Gastroesophageal sphincter (tissue), 4 donors: ENCODE data around the gene HUS1. TPM values are rescaled to one million over a fixed set of nuclear protein-coding genes. Genes with fewer than 3 reads are reported as not detected.

Experiments used
- ATAC-seq: fragments of 150-250 bp; one replicate; pipeline ENCODE4 v1.9.1; 2016; ENCODE audit warnings: mild to moderate bottlenecking, moderate library complexity
- H3K27ac ChIP-seq, 4 donors: fragments of 200-600 bp; sonication (generic) in 3 of 4; 1 replicate in 3 of 4; 2 replicates in 1 of 4; pipeline ENCODE4 v1.5.1; 2016 to 2019
- H3K27me3 ChIP-seq: fragments of 200-600 bp; sonication (generic); one replicate; pipeline ENCODE4 v1.5.1; 2019
- H3K36me3 ChIP-seq, 2 donors: fragments of 200-600 bp; sonication (generic); one replicate each; pipeline ENCODE4 v1.5.1; 2019; ENCODE audit warnings: control low read depth in 1 of 2
- H3K4me1 ChIP-seq, 3 donors: fragments of 200-600 bp; sonication (generic); 1 replicate in 2 of 3; 2 replicates in 1 of 3; pipeline ENCODE4 v1.5.1; 2016 to 2019; ENCODE audit warnings: control low read depth in 2 of 3
- H3K4me3 ChIP-seq, 2 donors: fragments of 200-600 bp; sonication (generic); one replicate each; pipeline ENCODE4 v1.5.1; 2019; ENCODE audit warnings: mild to moderate bottlenecking in 1 of 2, moderate library complexity in 1 of 2
- H3K9me3 ChIP-seq, 3 donors: fragments of 200-600 bp; sonication (generic); one replicate each; pipeline ENCODE4 v1.5.1; 2017 to 2019; ENCODE audit warnings: control low read depth in 2 of 3
- EP300 ChIP-seq: sonication (generic); formaldehyde crosslinking; IDR thresholded peaks from one replicate; pipeline ENCODE4 v1.6.1; 2017; ENCODE audit warnings: antibody characterized with exemption, mild to moderate bottlenecking
- POLR2A ChIP-seq, 2 donors: fragments of 450-650 bp; IDR thresholded peaks; one replicate each; pipeline ENCODE4 v1.6.1; 2017; ENCODE audit warnings: antibody characterized with exemption in 2 of 2, mild to moderate bottlenecking in 2 of 2, moderate library complexity in 1 of 2
- POLR2AphosphoS5 ChIP-seq: sonication (generic); formaldehyde crosslinking; IDR thresholded peaks from one replicate; pipeline ENCODE4 v1.6.1; 2017; ENCODE audit warnings: antibody characterized with exemption
- WGBS, 2 donors: methylation state at CpG; one replicate each; pipeline ENCODE4 v1.1.5; 2018; ENCODE audit warnings: low coverage in 1 of 2; 5-methylcytosine and 5-hydroxymethylcytosine counted together
- total RNA-seq, 4 donors: library from RNA; depleted of rRNA; stranded (reverse); fragments of >200 nt; gene quantifications; one replicate each; pipeline ENCODE4 v1.1.0, GENCODE V29; 2016
- TF ChIP-seq, protein P1 (sequence below), 4 experiments: fragments of 200-600 bp in 2 of 4; fragments of 450-650 bp in 2 of 4; sonication (generic) in 1 of 4; IDR thresholded peaks; one replicate each; pipeline ENCODE4 v1.5.1; 2017 to 2019; ENCODE audit warnings: antibody characterized with exemption in 4 of 4, mild to moderate bottlenecking in 2 of 4, moderate library complexity in 2 of 4

Gene HUS1
- total RNA-seq, 4 donors from 2014 or later, result 13.7 to 32.7 (median 19.7) TPM

DNA sequence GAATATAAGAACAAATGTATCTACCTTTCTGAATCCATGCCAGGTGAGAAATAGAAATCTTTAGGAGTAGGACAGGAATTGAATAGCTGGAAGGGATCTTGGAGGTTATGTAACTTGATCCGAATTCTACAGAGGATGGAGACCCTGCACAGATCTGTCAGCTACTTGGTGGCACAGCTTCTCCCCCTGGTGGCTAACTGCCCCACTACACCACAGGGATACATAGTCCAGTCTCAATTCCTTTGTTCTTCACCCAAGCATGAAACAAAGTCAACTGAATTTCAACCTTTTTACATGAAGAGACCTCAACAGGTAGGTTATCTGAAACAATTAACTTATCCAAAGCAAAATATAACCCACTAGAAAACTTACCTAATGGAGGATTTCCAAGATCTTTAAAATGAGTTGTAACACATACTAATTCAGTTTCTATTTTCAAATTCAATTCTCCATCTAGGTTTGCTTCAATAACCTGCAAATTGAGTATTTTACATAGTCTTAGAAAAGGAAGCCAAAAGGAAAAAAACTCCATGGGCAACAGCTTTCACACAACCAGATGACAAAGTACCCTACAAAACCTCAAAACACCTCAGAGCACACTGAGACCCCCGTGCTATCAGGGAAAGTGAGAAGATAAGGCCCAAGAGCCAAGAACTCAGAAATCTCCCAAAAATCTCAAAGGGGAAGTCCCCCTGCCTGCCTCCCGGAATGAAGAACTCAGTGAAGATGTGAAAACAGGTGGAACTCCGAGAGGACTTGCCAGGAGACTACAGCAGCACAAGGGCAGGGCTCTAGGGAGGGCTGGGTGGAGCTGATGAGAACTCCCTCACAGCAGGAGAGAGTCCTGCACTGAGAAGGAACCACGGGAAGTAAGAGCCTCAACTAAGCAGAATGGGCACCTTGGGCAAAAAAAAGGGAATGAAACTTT lies 10.3 kb downstream of the HUS1 start:
- WGBS, 2 donors, result 51 to 63% methylated on average over 2 to 3 of the region's 5 CpGs
- no peak for TF ChIP-seq POLR2AphosphoS5
- TF ChIP-seq POLR2A (IDR thresholded peaks at IDR 0.05), result no peak
- TF ChIP-seq, protein P1, sequence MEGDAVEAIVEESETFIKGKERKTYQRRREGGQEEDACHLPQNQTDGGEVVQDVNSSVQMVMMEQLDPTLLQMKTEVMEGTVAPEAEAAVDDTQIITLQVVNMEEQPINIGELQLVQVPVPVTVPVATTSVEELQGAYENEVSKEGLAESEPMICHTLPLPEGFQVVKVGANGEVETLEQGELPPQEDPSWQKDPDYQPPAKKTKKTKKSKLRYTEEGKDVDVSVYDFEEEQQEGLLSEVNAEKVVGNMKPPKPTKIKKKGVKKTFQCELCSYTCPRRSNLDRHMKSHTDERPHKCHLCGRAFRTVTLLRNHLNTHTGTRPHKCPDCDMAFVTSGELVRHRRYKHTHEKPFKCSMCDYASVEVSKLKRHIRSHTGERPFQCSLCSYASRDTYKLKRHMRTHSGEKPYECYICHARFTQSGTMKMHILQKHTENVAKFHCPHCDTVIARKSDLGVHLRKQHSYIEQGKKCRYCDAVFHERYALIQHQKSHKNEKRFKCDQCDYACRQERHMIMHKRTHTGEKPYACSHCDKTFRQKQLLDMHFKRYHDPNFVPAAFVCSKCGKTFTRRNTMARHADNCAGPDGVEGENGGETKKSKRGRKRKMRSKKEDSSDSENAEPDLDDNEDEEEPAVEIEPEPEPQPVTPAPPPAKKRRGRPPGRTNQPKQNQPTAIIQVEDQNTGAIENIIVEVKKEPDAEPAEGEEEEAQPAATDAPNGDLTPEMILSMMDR (IDR thresholded peaks at IDR 0.05), result peak; percentile 50 to 70 (median 56)
- Histone ChIP-seq H3K27me3 (no peaks in the 10 kb centered on the region), H3K36me3 (peaks cover 3 to 97% of the 10 kb centered on the region in 2 donors), H3K9me3 (no peaks in the 10 kb centered on the region), H3K27ac (no peak overlapping the region), H3K4me1 (peaks cover 0 to 15% (median 0%) of the 10 kb centered on the region in 3 donors), H3K4me3 (no peak overlapping the region)
- no peak for ATAC-seq

DNA sequence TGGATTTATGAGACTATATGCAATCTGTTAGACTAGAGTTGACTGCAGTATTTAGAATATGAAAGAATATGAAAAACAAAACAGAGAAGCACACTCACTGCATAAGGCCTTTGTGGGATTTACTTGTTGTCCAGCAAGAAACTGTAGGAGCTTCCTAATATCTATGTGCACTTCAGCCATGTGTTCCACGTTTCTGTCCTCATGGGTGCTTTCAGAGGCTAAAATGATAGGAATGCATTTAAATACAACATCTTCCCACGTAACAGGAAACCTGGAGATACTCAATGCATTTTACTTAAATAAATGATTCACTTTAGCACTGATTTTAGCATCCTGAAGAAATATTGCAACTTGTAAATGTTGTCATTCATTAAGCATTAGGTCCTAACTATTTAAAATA lies 11.7 kb downstream of the HUS1 start:
- TF ChIP-seq POLR2A (IDR thresholded peaks at IDR 0.05) (no peak), POLR2AphosphoS5 (no peak), EP300 (no peak)
- TF ChIP-seq, protein P1 (IDR thresholded peaks at IDR 0.05), result no peak
- Histone ChIP-seq H3K36me3 (peaks cover 0 to 97% of the 10 kb centered on the region in 2 donors), H3K27me3 (no peaks in the 10 kb centered on the region), H3K4me3 (no peak overlapping the region), H3K27ac (no peak overlapping the region), H3K9me3 (no peaks in the 10 kb centered on the region), H3K4me1 (peaks cover 0 to 15% (median 0%) of the 10 kb centered on the region in 3 donors)
- ATAC-seq, result no peak
- 64 to 89% methylated on average over 2 of the region's 2 CpGs for WGBS, 2 donors

DNA sequence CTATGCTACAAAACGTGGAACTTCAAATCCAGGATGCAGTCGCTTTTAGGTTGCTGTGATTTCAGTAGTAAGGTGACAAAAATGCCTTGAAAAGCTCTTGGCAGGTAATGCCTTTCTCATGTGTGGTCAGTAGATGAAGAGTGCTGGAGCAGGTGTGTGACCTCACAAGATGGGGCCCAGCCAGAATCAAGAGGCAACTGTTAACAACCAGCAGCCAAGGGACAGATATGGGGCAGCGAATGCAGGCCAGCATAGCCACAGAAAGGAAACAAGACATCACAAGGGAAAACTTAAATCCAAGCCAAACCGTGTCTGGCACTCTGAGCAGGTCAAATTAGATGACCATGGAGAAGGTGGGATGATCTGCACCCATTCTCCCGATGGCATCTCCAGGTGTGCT lies 12.3 kb downstream of the HUS1 start:
- Histone ChIP-seq H3K27ac (no peak overlapping the region), H3K4me1 (peaks cover 0 to 15% (median 0%) of the 10 kb centered on the region in 3 donors), H3K4me3 (no peak overlapping the region), H3K9me3 (no peaks in the 10 kb centered on the region), H3K27me3 (no peaks in the 10 kb centered on the region), H3K36me3 (peaks cover 0 to 97% of the 10 kb centered on the region in 2 donors)
- no peak for TF ChIP-seq POLR2A (IDR thresholded peaks at IDR 0.05)
- 67 to 92% methylated on average over 2 to 4 of the region's 5 CpGs for WGBS, 2 donors
- no peak for ATAC-seq

DNA sequence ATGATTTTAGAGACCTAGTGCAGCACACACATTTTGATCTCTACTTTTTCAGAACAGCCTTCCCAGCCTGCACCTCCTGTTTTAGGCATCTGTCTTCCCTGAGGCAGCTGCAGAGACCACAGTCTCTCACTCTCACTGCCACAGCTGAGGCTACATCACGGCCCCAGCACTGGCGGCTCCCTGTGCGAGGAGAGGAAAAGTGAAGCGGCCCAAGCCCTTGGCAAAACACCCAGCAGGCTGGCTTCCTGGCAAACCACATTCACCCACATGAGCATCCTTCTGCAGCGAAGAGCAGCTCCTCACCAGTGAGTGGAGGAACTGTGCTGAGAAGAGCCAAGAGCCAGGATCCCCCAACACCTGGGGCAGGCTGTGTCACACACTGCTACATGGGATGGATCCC lies 14.0 kb downstream of the HUS1 start:
- no peak for ATAC-seq
- H3K36me3 ChIP-seq, result peaks cover 0 to 97% of the 10 kb centered on the region in 2 donors
- 58% methylated on average over 4 of the region's 5 CpGs; no CpG with 5 or more reads in 1 of the 2 donors for WGBS, 2 donors
- peaks cover 0 to 15% (median 0%) of the 10 kb centered on the region in 3 donors for H3K4me1 ChIP-seq
- no peaks in the 10 kb centered on the region for H3K27me3 ChIP-seq
- TF ChIP-seq EP300 (no peak), POLR2A (IDR thresholded peaks at IDR 0.05) (no peak), POLR2AphosphoS5 (no peak)
- TF ChIP-seq, protein P1 (IDR thresholded peaks at IDR 0.05), result no peak
- H3K27ac ChIP-seq, result no peak overlapping the region
- H3K9me3 ChIP-seq, result no peaks in the 10 kb centered on the region
- no peak overlapping the region for H3K4me3 ChIP-seq

DNA sequence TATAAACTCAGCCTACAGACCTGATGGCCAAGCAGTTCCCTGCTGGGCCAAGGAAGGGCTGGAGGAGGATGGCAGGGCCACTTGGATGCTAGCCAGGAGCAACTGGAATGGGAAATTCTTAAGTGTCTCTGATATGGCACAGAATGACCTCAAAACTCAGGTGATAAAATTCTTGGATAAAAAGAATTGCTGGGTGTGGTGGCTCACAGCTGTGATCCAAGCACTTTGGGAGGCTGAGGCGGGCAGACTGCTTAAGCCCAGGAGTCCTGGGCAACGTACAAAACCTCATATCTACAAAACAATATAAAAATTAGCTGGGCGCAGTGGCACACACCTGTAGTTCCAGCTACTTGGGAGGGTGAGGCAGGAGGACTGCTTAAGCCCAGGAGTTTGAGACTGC lies 17.2 kb downstream of the HUS1 start:
- Histone ChIP-seq H3K27ac (no peak overlapping the region), H3K4me1 (no peaks in the 10 kb centered on the region), H3K36me3 (peaks cover 0 to 70% of the 10 kb centered on the region in 2 donors), H3K9me3 (no peaks in the 10 kb centered on the region), H3K4me3 (no peak overlapping the region), H3K27me3 (no peaks in the 10 kb centered on the region)
- no peak for ATAC-seq
- WGBS, 2 donors, result 94 to 100% methylated on average over 2 to 3 of the region's 3 CpGs
- TF ChIP-seq EP300 (no peak), POLR2AphosphoS5 (no peak), POLR2A (IDR thresholded peaks at IDR 0.05) (no peak)
- TF ChIP-seq, protein P1 (IDR thresholded peaks at IDR 0.05), result no peak
